Tibial artery (tissue), 4 donors: ENCODE data around the gene PSMB11.

Experiments used
- DNase-seq, 2 donors: peaks; one replicate each; pipeline ENCODE4 v3.0.0-alpha.2; 2019
- H3K27ac ChIP-seq, 2 donors: fragments of 200-600 bp; sonication (generic) in 1 of 2; 1 replicate in 1 of 2; 2 replicates in 1 of 2; pipeline ENCODE4 v1.5.1; 2018 to 2019; ENCODE audit warnings: mild to moderate bottlenecking in 1 of 2
- H3K27me3 ChIP-seq, 2 donors: fragments of 200-600 bp; sonication (generic) in 1 of 2; one replicate each; pipeline versions ENCODE4 v1.5.1 to v1.6.0; 2016 to 2019
- H3K36me3 ChIP-seq, 3 donors: fragments of 200-600 bp; sonication (generic) in 2 of 3; one replicate each; pipeline ENCODE4 v1.5.1; 2016 to 2019; ENCODE audit warnings: mild to moderate bottlenecking in 2 of 3
- H3K4me1 ChIP-seq, 4 donors: fragments of 200-600 bp; sonication (generic) in 2 of 4; 1 replicate in 3 of 4; 2 replicates in 1 of 4; pipeline ENCODE4 v1.5.1; 2016 to 2019
- H3K4me3 ChIP-seq, 2 donors: fragments of 200-600 bp; sonication (generic) in 1 of 2; 1 replicate in 1 of 2; 2 replicates in 1 of 2; pipeline ENCODE4 v1.5.1; 2018 to 2019; ENCODE audit warnings: mild to moderate bottlenecking in 2 of 2
- H3K9me3 ChIP-seq, 3 donors: fragments of 200-600 bp; sonication (generic) in 1 of 3; one replicate each; pipeline ENCODE4 v1.5.1; 2016 to 2019
- CTCF ChIP-seq, 2 experiments: fragments of 200-600 bp in 1 of 2; fragments of 450-650 bp in 1 of 2; IDR thresholded peaks; one replicate each; pipeline ENCODE4 v1.5.1; 2017 to 2019; ENCODE audit warnings: antibody characterized with exemption in 2 of 2, mild to moderate bottlenecking in 1 of 2, moderate library complexity in 1 of 2
- intact Hi-C: fragments of 100-400 bp; cut with DNase I; formaldehyde crosslinking; loops from one replicate; pipeline ENCODE4 v1.15.0; 2023; ENCODE audit warnings: low total_unique reads

The PSMB11 gene

GRCh38 chr14:23020143-23021128, 21.6 kb upstream of the PSMB11 start:
- intact Hi-C loops: no loop called here
- no peak for DNase-seq

GRCh38 chr14:23021434-23021833, 20.6 kb upstream of the PSMB11 start:
- H3K9me3 ChIP-seq: no peaks in the 10 kb centered on the region
- TF ChIP-seq CTCF (IDR thresholded peaks at IDR 0.05): no peak
- peaks cover 6 to 25% (median 12%) of the 10 kb centered on the region in 3 donors for H3K36me3 ChIP-seq
- no peak overlapping the region for H3K4me3 ChIP-seq
- no peaks in the 10 kb centered on the region for H3K27me3 ChIP-seq
- DNase-seq: no peak
- H3K4me1 ChIP-seq: no peaks in the 10 kb centered on the region
- no peak overlapping the region for H3K27ac ChIP-seq
- intact Hi-C loops: no loop called here

More at GRCh38 chr14:23020143-23021128, 21.6 kb upstream of the PSMB11 start:
- Histone ChIP-seq H3K4me3 (no peak overlapping the region), H3K27ac (no peak overlapping the region), H3K36me3 (peaks cover 2 to 16% (median 6%) of the 10 kb centered on the region in 3 donors), H3K27me3 (no peaks in the 10 kb centered on the region), H3K9me3 (no peaks in the 10 kb centered on the region), H3K4me1 (no peaks in the 10 kb centered on the region)
- TF ChIP-seq CTCF (IDR thresholded peaks at IDR 0.05): no peak

- TF ChIP-seq CTCF (IDR thresholded peaks at IDR 0.05): no peak
- no peak for DNase-seq
- Histone ChIP-seq H3K27ac (no peak overlapping the region), H3K4me1 (no peaks in the 10 kb centered on the region), H3K27me3 (no peaks in the 10 kb centered on the region), H3K4me3 (no peak overlapping the region), H3K36me3 (peaks cover 6 to 29% (median 18%) of the 10 kb centered on the region in 3 donors), H3K9me3 (no peaks in the 10 kb centered on the region)
- intact Hi-C loops: no loop called here
These were observed 20.0 kb upstream of the PSMB11 start for GRCh38 chr14:23021889-23022442.

- no peaks in the 10 kb centered on the region for H3K4me1 ChIP-seq
- H3K27me3 ChIP-seq: no peaks in the 10 kb centered on the region
- H3K4me3 ChIP-seq: no peak overlapping the region
- intact Hi-C loops: no loop called here
- no peak for DNase-seq
- no peak overlapping the region for H3K27ac ChIP-seq
- TF ChIP-seq CTCF (IDR thresholded peaks at IDR 0.05): no peak
- H3K9me3 ChIP-seq: no peaks in the 10 kb centered on the region
- peaks cover 6 to 38% (median 18%) of the 10 kb centered on the region in 3 donors for H3K36me3 ChIP-seq
These were observed 18.8 kb upstream of the PSMB11 start for GRCh38 chr14:23023022-23023794.

- Histone ChIP-seq H3K4me1 (no peaks in the 10 kb centered on the region), H3K9me3 (no peaks in the 10 kb centered on the region), H3K36me3 (peaks cover 6 to 43% (median 18%) of the 10 kb centered on the region in 3 donors), H3K27me3 (no peaks in the 10 kb centered on the region), H3K27ac (no peak overlapping the region), H3K4me3 (no peak overlapping the region)
- no peak for DNase-seq
- intact Hi-C loops: no loop called here
- no peak for TF ChIP-seq CTCF (IDR thresholded peaks at IDR 0.05)
These were observed 18.2 kb upstream of the PSMB11 start for GRCh38 chr14:23023795-23024152.
